ENCODE results near the gene PFKFB3.
A peak's percentile ranks its signal among the peaks of the same experiment; 100 is the strongest.
"Not testable (repeated sequence)": the region's sequence is repeated elsewhere in the genome, so short reads cannot be mapped to it uniquely, and the experiment has no call there.

PFKFB3 gene

GRCh38 chr10:6179078-6179477 is 23.7 kb upstream of the PFKFB3 start:
- DNase-seq: no peak

GRCh38 chr10:6180480-6181110 is 22.1 kb upstream of the PFKFB3 start:
- no peak for DNase-seq

GRCh38 chr10:6181249-6181648 is 21.5 kb upstream of the PFKFB3 start:
- DNase-seq: no peak

GRCh38 chr10:6182454-6183098 is 20.2 kb upstream of the PFKFB3 start:
- DNase-seq: no peak

- DNase-seq: no peak
Observed at GRCh38 chr10:6185039-6185716, 17.6 kb upstream of the PFKFB3 start.

GRCh38 chr10:6186894-6187256 is 15.9 kb upstream of the PFKFB3 start:
- DNase-seq: no peak

GRCh38 chr10:6187278-6187677 is 15.5 kb upstream of the PFKFB3 start:
- no peak for DNase-seq

- not testable (repeated sequence) for DNase-seq
Observed at GRCh38 chr10:6190033-6190432, 12.7 kb upstream of the PFKFB3 start.

GRCh38 chr10:6191147-6191546 is 11.6 kb upstream of the PFKFB3 start:
- DNase-seq: no peak

- no peak for DNase-seq
Observed at GRCh38 chr10:6191569-6191968, 11.2 kb upstream of the PFKFB3 start.

GRCh38 chr10:6193342-6193741 is 9.4 kb upstream of the PFKFB3 start:
- not testable (repeated sequence) for DNase-seq

- DNase-seq: no peak
Observed at GRCh38 chr10:6194311-6194710, 8.4 kb upstream of the PFKFB3 start.

GRCh38 chr10:6195376-6195775 is 7.4 kb upstream of the PFKFB3 start:
- no peak for DNase-seq

- no peak for DNase-seq
Observed at GRCh38 chr10:6195846-6196245, 6.9 kb upstream of the PFKFB3 start.

GRCh38 chr10:6196524-6196923 is 6.2 kb upstream of the PFKFB3 start:
- DNase-seq: not testable (repeated sequence)

- DNase-seq: no peak
Observed at GRCh38 chr10:6197321-6197720, 5.4 kb upstream of the PFKFB3 start.

GRCh38 chr10:6198171-6198570 is 4.6 kb upstream of the PFKFB3 start:
- DNase-seq: no peak

- DNase-seq: no peak
Observed at GRCh38 chr10:6199131-6199733, 3.5 kb upstream of the PFKFB3 start.

GRCh38 chr10:6200440-6200733 is 2.3 kb upstream of the PFKFB3 start:
- DNase-seq: no peak

- no peak for DNase-seq
Observed at GRCh38 chr10:6200734-6201515, 1.8 kb upstream of the PFKFB3 start.

- DNase-seq: peak in 1 of 2 experiments; percentile 43
Observed at GRCh38 chr10:6201516-6201975, 1.2 kb upstream of the PFKFB3 start.

- no peak for DNase-seq
Observed at GRCh38 chr10:6202098-6202683, 541 bp upstream of the PFKFB3 start.

All from NCI-H1930 (cell line).